HEK293 (cell line): ENCODE data around the gene MARCHF9.

Experiments used
- BCL11A ChIP-seq: fragments of 450-650 bp; formaldehyde crosslinking; IDR thresholded peaks from 2 replicates; pipeline ENCODE4 v1.5.1; 2016; ENCODE audit warnings: low read depth, missing biosample characterization, missing genetic modification characterization
- GLI4 ChIP-seq: fragments of 450-650 bp; formaldehyde crosslinking; IDR thresholded peaks from 2 replicates; pipeline ENCODE4 v1.5.1; 2016; ENCODE audit warnings: missing biosample characterization, missing genetic modification characterization
- KLF9 ChIP-seq: fragments of 450-650 bp; formaldehyde crosslinking; IDR thresholded peaks from 2 replicates; pipeline ENCODE4 v1.5.1; 2016; ENCODE audit warnings: missing biosample characterization, missing genetic modification characterization, low read depth
- OSR2 ChIP-seq: fragments of 450-650 bp; formaldehyde crosslinking; IDR thresholded peaks from 2 replicates; pipeline ENCODE4 v1.5.1; 2016; ENCODE audit warnings: missing biosample characterization, missing genetic modification characterization
- WT1 ChIP-seq: fragments of 450-650 bp; formaldehyde crosslinking; IDR thresholded peaks from 2 replicates; pipeline ENCODE4 v1.5.1; 2016; ENCODE audit warnings: missing biosample characterization, missing genetic modification characterization
- YY2 ChIP-seq: fragments of 450-650 bp; formaldehyde crosslinking; IDR thresholded peaks from 2 replicates; pipeline ENCODE4 v1.5.1; 2016; ENCODE audit warnings: missing biosample characterization, missing genetic modification characterization
- ZBTB7A ChIP-seq: fragments of 450-650 bp; formaldehyde crosslinking; IDR thresholded peaks from 2 replicates; pipeline ENCODE4 v1.5.1; 2016; ENCODE audit warnings: low read depth, missing biosample characterization, missing genetic modification characterization
- ZFHX2 ChIP-seq: fragments of 450-650 bp; formaldehyde crosslinking; conservative IDR thresholded peaks from 2 replicates; pipeline ENCODE4 v1.5.1; 2016; ENCODE audit warnings: missing biosample characterization, missing genetic modification characterization
- ZNF175 ChIP-seq: fragments of 450-650 bp; formaldehyde crosslinking; IDR thresholded peaks from 2 replicates; pipeline ENCODE4 v1.5.1; 2016; ENCODE audit warnings: missing biosample characterization, missing genetic modification characterization
- ZNF248 ChIP-seq: fragments of 450-650 bp; formaldehyde crosslinking; IDR thresholded peaks from 2 replicates; pipeline ENCODE4 v1.5.1; 2017; ENCODE audit warnings: missing biosample characterization, missing genetic modification characterization
- ZNF324 ChIP-seq: fragments of 450-650 bp; formaldehyde crosslinking; IDR thresholded peaks from 2 replicates; pipeline ENCODE4 v1.5.1; 2016; ENCODE audit warnings: missing biosample characterization, missing genetic modification characterization
- ZNF354C ChIP-seq: fragments of 450-650 bp; formaldehyde crosslinking; IDR thresholded peaks from 2 replicates; pipeline ENCODE4 v1.5.1; 2016; ENCODE audit warnings: missing biosample characterization, missing genetic modification characterization, low read depth, borderline replicate concordance
- ZNF366 ChIP-seq: fragments of 450-650 bp; formaldehyde crosslinking; conservative IDR thresholded peaks from 2 replicates; pipeline ENCODE4 v1.5.1; 2016; ENCODE audit warnings: missing biosample characterization, missing genetic modification characterization
- ZNF426 ChIP-seq: fragments of 450-650 bp; formaldehyde crosslinking; IDR thresholded peaks from 2 replicates; pipeline ENCODE4 v1.5.1; 2017; ENCODE audit warnings: missing biosample characterization, missing genetic modification characterization, mild to moderate bottlenecking, inconsistent platforms, moderate library complexity
- ZNF529 ChIP-seq: fragments of 450-650 bp; formaldehyde crosslinking; IDR thresholded peaks from 2 replicates; pipeline ENCODE4 v1.5.1; 2017; ENCODE audit warnings: missing genetic modification characterization, missing biosample characterization; ENCODE audit not compliant: insufficient replicate concordance
- ZNF544 ChIP-seq: fragments of 450-650 bp; formaldehyde crosslinking; IDR thresholded peaks from 2 replicates; pipeline ENCODE4 v1.5.0; 2017; ENCODE audit warnings: missing biosample characterization, missing genetic modification characterization
- ZNF629 ChIP-seq: fragments of 450-650 bp; formaldehyde crosslinking; IDR thresholded peaks from 2 replicates; pipeline ENCODE4 v1.5.1; 2017; ENCODE audit warnings: missing biosample characterization, missing genetic modification characterization
- ZNF664 ChIP-seq: fragments of 450-650 bp; formaldehyde crosslinking; IDR thresholded peaks from 2 replicates; pipeline ENCODE4 v1.5.1; 2016; ENCODE audit warnings: missing biosample characterization, missing genetic modification characterization
- ZNF670 ChIP-seq: fragments of 450-650 bp; formaldehyde crosslinking; IDR thresholded peaks from 2 replicates; pipeline ENCODE4 v1.5.1; 2016; ENCODE audit warnings: missing biosample characterization, missing genetic modification characterization, low read depth
- ZNF768 ChIP-seq: fragments of 450-650 bp; formaldehyde crosslinking; IDR thresholded peaks from 2 replicates; pipeline ENCODE4 v1.5.1; 2018; ENCODE audit warnings: missing biosample characterization, mild to moderate bottlenecking, missing genetic modification characterization
- ZNF843 ChIP-seq: fragments of 450-650 bp; formaldehyde crosslinking; IDR thresholded peaks from 2 replicates; pipeline ENCODE4 v1.5.1; 2016; ENCODE audit warnings: missing biosample characterization, missing genetic modification characterization
- TF ChIP-seq, protein P1 (sequence below): fragments of 450-650 bp; formaldehyde crosslinking; IDR thresholded peaks from 2 replicates; pipeline ENCODE4 v1.5.1; 2016; ENCODE audit warnings: missing biosample characterization, missing genetic modification characterization
- TF ChIP-seq, protein P2 (sequence below): fragments of 450-650 bp; formaldehyde crosslinking; IDR thresholded peaks from 2 replicates; pipeline ENCODE4 v1.5.1; 2016; ENCODE audit warnings: missing biosample characterization, missing genetic modification characterization, low read depth
- TF ChIP-seq, protein P3 (sequence below): sonication (generic); formaldehyde crosslinking; IDR thresholded peaks from 2 replicates; pipeline ENCODE4 v1.8.1; 2022; ENCODE audit warnings: mild to moderate bottlenecking, moderate library complexity, missing genetic modification reagents
- TF ChIP-seq, protein P4 (sequence below): fragments of 450-650 bp; formaldehyde crosslinking; IDR thresholded peaks from 2 replicates; pipeline ENCODE4 v1.5.1; 2017; ENCODE audit warnings: missing biosample characterization, missing genetic modification characterization
- TF ChIP-seq, protein P5 (sequence below): fragments of 450-650 bp; formaldehyde crosslinking; IDR thresholded peaks from 2 replicates; pipeline ENCODE4 v1.5.1; 2016; ENCODE audit warnings: missing biosample characterization, missing genetic modification characterization
- TF ChIP-seq, protein P6 (sequence below): fragments of 450-650 bp; formaldehyde crosslinking; IDR thresholded peaks from 2 replicates; pipeline ENCODE4 v1.5.1; 2016; ENCODE audit warnings: missing biosample characterization, missing genetic modification characterization

The MARCHF9 gene

DNA sequence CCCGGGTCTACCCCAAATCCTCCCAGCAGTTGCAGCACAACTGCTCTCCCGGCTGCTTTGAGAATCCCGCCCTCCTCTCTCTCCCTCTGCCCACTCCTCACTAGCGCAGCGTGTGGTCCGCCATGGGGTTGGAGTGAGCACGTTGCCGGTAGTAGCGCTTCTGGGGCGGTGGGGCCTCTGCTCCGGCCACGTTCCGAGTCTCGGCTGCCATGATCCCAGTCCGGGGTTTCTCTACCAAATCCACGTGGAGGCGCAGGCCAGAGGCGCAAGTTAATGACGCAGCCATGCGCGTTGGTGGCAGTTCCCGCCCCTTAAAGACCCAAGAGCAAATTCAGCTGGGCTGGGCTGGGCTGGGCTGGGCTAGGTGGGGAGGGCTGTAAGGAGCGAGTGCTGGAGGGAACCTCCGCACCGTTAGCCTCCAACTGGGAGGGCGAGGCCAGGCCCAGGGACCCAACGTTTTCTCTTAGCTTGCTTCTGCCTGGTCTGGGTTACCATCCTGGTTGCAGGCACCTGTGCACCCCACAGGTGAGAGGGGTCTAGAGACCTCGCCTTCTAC lies 17.0 kb downstream of the MARCHF9 start, which contains the start of gene METTL1 (continued):
- no peak for TF ChIP-seq ZNF426 (tag by site-specific recombination)
- TF ChIP-seq ZNF175 (tag by site-specific recombination) = no peak
- peak; percentile 95 for TF ChIP-seq WT1
- TF ChIP-seq, protein P1, sequence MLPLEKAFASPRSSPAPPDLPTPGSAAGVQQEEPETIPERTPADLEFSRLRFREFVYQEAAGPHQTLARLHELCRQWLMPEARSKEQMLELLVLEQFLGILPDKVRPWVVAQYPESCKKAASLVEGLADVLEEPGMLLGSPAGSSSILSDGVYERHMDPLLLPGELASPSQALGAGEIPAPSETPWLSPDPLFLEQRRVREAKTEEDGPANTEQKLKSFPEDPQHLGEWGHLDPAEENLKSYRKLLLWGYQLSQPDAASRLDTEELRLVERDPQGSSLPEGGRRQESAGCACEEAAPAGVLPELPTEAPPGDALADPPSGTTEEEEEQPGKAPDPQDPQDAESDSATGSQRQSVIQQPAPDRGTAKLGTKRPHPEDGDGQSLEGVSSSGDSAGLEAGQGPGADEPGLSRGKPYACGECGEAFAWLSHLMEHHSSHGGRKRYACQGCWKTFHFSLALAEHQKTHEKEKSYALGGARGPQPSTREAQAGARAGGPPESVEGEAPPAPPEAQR (tag by site-specific recombination) = no peak
- TF ChIP-seq ZNF529 (tag by site-specific recombination) = no peak
- TF ChIP-seq, protein P2, sequence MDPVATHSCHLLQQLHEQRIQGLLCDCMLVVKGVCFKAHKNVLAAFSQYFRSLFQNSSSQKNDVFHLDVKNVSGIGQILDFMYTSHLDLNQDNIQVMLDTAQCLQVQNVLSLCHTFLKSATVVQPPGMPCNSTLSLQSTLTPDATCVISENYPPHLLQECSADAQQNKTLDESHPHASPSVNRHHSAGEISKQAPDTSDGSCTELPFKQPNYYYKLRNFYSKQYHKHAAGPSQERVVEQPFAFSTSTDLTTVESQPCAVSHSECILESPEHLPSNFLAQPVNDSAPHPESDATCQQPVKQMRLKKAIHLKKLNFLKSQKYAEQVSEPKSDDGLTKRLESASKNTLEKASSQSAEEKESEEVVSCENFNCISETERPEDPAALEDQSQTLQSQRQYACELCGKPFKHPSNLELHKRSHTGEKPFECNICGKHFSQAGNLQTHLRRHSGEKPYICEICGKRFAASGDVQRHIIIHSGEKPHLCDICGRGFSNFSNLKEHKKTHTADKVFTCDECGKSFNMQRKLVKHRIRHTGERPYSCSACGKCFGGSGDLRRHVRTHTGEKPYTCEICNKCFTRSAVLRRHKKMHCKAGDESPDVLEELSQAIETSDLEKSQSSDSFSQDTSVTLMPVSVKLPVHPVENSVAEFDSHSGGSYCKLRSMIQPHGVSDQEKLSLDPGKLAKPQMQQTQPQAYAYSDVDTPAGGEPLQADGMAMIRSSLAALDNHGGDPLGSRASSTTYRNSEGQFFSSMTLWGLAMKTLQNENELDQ (tag by site-specific recombination) = no peak
- TF ChIP-seq OSR2 (tag by site-specific recombination) = peak; percentile 40; the same call in 1 of the 2 replicates
- peak; percentile 98 for TF ChIP-seq ZNF629 (tag by site-specific recombination)
- TF ChIP-seq BCL11A = no peak
- no peak for TF ChIP-seq ZBTB7A
- TF ChIP-seq ZNF768 (tag by site-specific recombination) = no peak
- no peak for TF ChIP-seq GLI4 (tag by site-specific recombination)
- peak; percentile 52; the same call in 1 of the 2 replicates for TF ChIP-seq ZNF366 (tag by site-specific recombination)
- no peak for TF ChIP-seq ZNF354C
- TF ChIP-seq ZNF664 (tag by site-specific recombination) = no peak
- no peak for TF ChIP-seq ZNF670 (tag by site-specific recombination)
- peak; percentile 94; the same call in 1 of the 2 replicates for TF ChIP-seq ZNF324 (tag by site-specific recombination)
- TF ChIP-seq, protein P3, sequence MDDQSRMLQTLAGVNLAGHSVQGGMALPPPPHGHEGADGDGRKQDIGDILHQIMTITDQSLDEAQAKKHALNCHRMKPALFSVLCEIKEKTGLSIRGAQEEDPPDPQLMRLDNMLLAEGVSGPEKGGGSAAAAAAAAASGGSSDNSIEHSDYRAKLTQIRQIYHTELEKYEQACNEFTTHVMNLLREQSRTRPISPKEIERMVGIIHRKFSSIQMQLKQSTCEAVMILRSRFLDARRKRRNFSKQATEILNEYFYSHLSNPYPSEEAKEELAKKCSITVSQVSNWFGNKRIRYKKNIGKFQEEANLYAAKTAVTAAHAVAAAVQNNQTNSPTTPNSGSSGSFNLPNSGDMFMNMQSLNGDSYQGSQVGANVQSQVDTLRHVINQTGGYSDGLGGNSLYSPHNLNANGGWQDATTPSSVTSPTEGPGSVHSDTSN = no peak
- TF ChIP-seq, protein P4, sequence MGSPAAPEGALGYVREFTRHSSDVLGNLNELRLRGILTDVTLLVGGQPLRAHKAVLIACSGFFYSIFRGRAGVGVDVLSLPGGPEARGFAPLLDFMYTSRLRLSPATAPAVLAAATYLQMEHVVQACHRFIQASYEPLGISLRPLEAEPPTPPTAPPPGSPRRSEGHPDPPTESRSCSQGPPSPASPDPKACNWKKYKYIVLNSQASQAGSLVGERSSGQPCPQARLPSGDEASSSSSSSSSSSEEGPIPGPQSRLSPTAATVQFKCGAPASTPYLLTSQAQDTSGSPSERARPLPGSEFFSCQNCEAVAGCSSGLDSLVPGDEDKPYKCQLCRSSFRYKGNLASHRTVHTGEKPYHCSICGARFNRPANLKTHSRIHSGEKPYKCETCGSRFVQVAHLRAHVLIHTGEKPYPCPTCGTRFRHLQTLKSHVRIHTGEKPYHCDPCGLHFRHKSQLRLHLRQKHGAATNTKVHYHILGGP = no peak
- TF ChIP-seq ZNF248 = no peak
- TF ChIP-seq, protein P5, sequence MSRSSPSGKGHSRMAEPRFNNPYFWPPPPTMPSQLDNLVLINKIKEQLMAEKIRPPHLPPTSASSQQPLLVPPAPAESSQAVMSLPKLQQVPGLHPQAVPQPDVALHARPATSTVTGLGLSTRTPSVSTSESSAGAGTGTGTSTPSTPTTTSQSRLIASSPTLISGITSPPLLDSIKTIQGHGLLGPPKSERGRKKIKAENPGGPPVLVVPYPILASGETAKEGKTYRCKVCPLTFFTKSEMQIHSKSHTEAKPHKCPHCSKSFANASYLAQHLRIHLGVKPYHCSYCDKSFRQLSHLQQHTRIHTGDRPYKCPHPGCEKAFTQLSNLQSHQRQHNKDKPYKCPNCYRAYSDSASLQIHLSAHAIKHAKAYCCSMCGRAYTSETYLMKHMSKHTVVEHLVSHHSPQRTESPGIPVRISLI (tag by site-specific recombination) = no peak
- peak; percentile 94 for TF ChIP-seq YY2 (tag by site-specific recombination)
- TF ChIP-seq ZNF843 (tag by site-specific recombination) = peak; percentile 78; the same call in 1 of the 2 replicates
- TF ChIP-seq ZFHX2 = peak; percentile 89
- TF ChIP-seq KLF9 (tag by site-specific recombination) = peak; percentile 76; the same call in 1 of the 2 replicates
- TF ChIP-seq ZNF544 (tag by site-specific recombination) = no peak
- TF ChIP-seq, protein P6, sequence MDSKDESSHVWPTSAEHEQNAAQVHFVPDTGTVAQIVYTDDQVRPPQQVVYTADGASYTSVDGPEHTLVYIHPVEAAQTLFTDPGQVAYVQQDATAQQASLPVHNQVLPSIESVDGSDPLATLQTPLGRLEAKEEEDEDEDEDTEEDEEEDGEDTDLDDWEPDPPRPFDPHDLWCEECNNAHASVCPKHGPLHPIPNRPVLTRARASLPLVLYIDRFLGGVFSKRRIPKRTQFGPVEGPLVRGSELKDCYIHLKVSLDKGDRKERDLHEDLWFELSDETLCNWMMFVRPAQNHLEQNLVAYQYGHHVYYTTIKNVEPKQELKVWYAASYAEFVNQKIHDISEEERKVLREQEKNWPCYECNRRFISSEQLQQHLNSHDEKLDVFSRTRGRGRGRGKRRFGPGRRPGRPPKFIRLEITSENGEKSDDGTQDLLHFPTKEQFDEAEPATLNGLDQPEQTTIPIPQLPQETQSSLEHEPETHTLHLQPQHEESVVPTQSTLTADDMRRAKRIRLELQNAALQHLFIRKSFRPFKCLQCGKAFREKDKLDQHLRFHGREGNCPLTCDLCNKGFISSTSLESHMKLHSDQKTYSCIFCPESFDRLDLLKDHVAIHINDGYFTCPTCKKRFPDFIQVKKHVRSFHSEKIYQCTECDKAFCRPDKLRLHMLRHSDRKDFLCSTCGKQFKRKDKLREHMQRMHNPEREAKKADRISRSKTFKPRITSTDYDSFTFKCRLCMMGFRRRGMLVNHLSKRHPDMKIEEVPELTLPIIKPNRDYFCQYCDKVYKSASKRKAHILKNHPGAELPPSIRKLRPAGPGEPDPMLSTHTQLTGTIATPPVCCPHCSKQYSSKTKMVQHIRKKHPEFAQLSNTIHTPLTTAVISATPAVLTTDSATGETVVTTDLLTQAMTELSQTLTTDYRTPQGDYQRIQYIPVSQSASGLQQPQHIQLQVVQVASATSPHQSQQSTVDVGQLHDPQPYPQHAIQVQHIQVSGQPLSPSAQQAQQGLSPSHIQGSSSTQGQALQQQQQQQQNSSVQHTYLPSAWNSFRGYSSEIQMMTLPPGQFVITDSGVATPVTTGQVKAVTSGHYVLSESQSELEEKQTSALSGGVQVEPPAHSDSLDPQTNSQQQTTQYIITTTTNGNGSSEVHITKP (tag by site-specific recombination) = 0 out of 2 replicates have a peak, but pooled peaks have one; percentile 57
